Hematopoietic multipotent progenitor cell treated with erythropoietin and hydrocortisone succinate and interleukin-3 and kit ligand, for 4 days (in vitro differentiated cells): ENCODE measurements around the gene MPP2.

Experiments used
- DNase-seq: peaks from one replicate; pipeline ENCODE4 v3.0.0-alpha.2; 2015

Gene MPP2

GRCh38 chr17:43842975-43843325 is 64.4 kb downstream of the MPP2 start:
- DNase-seq, result no peak

- peak; percentile 17 for DNase-seq
Measured at GRCh38 chr17:43842091-43842974, 65.0 kb downstream of the MPP2 start.

- no peak for DNase-seq
Measured at GRCh38 chr17:43841282-43841681, 66.1 kb downstream of the MPP2 start.

GRCh38 chr17:43840814-43841213 is 66.5 kb downstream of the MPP2 start:
- peak; percentile 50 for DNase-seq

- DNase-seq, result no peak
Measured at GRCh38 chr17:43839670-43840108, 67.6 kb downstream of the MPP2 start.

- DNase-seq, result peak; percentile 13
Measured at GRCh38 chr17:43834106-43834505, 73.2 kb downstream of the MPP2 start.

- DNase-seq, result peak; percentile 79
Measured at GRCh38 chr17:43832976-43833829, 74.1 kb downstream of the MPP2 start, which contains the start of gene MPP3. TSS of gene MPP3 (minus strand) at chr17:43833146. CDS start at chr17:43831906, 1,240 bp downstream.

GRCh38 chr17:43832168-43832975 is 75.0 kb downstream of the MPP2 start:
- peak; percentile 23 for DNase-seq

- no peak for DNase-seq
Measured at GRCh38 chr17:43831633-43832032, 75.7 kb downstream of the MPP2 start.

GRCh38 chr17:43830510-43831140 is 76.7 kb downstream of the MPP2 start:
- no peak for DNase-seq

GRCh38 chr17:43829738-43830137 is 77.6 kb downstream of the MPP2 start:
- no peak for DNase-seq

- no peak for DNase-seq
Measured at GRCh38 chr17:43827596-43827995, 79.7 kb downstream of the MPP2 start.

- no peak for DNase-seq
Measured at GRCh38 chr17:43826206-43826605, 81.1 kb downstream of the MPP2 start.

GRCh38 chr17:43825567-43825966 is 81.8 kb downstream of the MPP2 start:
- DNase-seq, result no peak
